ENCODE data around the gene RFX8. TPM values are rescaled to one million over a fixed set of nuclear protein-coding genes. Genes with fewer than 3 reads are reported as not detected.
A peak's percentile ranks its signal among the peaks of the same experiment; 100 is the strongest.

The RFX8 gene
- total and polyA plus RNA-seq, 10 of the 15 experiments (the other 5 are each of a cell fraction or from before 2014, with no cell fraction given), result 0.19 TPM; not detected in 9

- no peak overlapping the region for H3K9ac ChIP-seq (ENCODE audit: control insufficient read depth, insufficient read depth, low read length)
- no peak overlapping the region for H3K27ac ChIP-seq (ENCODE audit: control insufficient read depth, insufficient read depth)
- no peak overlapping the region for H3K4me2 ChIP-seq (ENCODE audit: control insufficient read depth, insufficient read depth)
- ATAC-seq, result no peak
- no peak overlapping the region for H2AFZ ChIP-seq (ENCODE audit: control insufficient read depth, low read depth, low read length)
- no TSS peak for BruUV-seq (replicated peaks)
- H3K27me3 ChIP-seq (replicated peaks in 1 of 2; ENCODE audit: control insufficient read depth in 2 of 2, insufficient read depth in 2 of 2, low read length in 1 of 2), result peaks cover 0 to 14% of the 10 kb centered on the region in 2 experiments; a peak in 3 of 4 replicates
- no peak for DNase-seq (ENCODE audit: low read depth, low spot score)
- no peaks in the 10 kb centered on the region for H3K79me2 ChIP-seq (ENCODE audit: control insufficient read depth, insufficient read depth, low read length)
- SMC1A ChIA-PET (ENCODE audit: uncharacterized antibody, unreplicated experiment), result no interaction called here
- TF ChIP-seq RB1 (IDR thresholded peaks at IDR 0.05; ENCODE audit: borderline replicate concordance) (no peak), PKNOX1 (IDR thresholded peaks at IDR 0.05) (0 out of 2 replicates have a peak, but pooled peaks have one; percentile 32), HSF1 (IDR thresholded peaks at IDR 0.05; ENCODE audit: low read depth, low read length) (no peak), ZNF592 (IDR thresholded peaks at IDR 0.05) (no peak)
- FAIRE-seq, result no peak
- intact Hi-C loops (cut with micrococcal nuclease; ENCODE audit: unreplicated experiment) (loop anchor here (5.0 to 10.0 kb wide), 2 partner anchors 50 to 388 kb away; no protein-coding TSS in a partner anchor), in situ Hi-C loops (cut with MboI) (loop anchor here (25.0 kb wide), 1 partner anchor 1060 kb away; the partner anchor contains the start of gene SLC9A4)
- H3K9me3 ChIP-seq (replicated peaks; ENCODE audit: control insufficient read depth, insufficient read depth, low read length), result no peaks in the 10 kb centered on the region
- H3K4me3 ChIP-seq, result no peak overlapping the region
- POLR2A ChIA-PET, result no interaction called here
- H3K4me1 ChIP-seq (ENCODE audit: control insufficient read depth, insufficient read depth, low read length), result no peaks in the 10 kb centered on the region
- H4K20me1 ChIP-seq (ENCODE audit: control insufficient read depth, insufficient read depth), result no peaks in the 10 kb centered on the region
- RAD21 ChIA-PET (ENCODE audit: unreplicated experiment), result no interaction called here
- WGBS (ENCODE audit: insufficient coverage, insufficient replicate concordance, low lambda C conversion rate, missing lambda C conversion rate), result 34% methylated on average over 6 of the region's 6 CpGs
- H3K36me3 ChIP-seq (ENCODE audit: control insufficient read depth in 2 of 2, insufficient read depth in 2 of 2, low read length in 1 of 2), result no peaks in the 10 kb centered on the region
- CTCF ChIA-PET, result no interaction called here
Measured at GRCh38 chr2:101402630-101403029, 72.3 kb downstream of the RFX8 start.

Data from GM12878 (cell line).